Immature natural killer cell (primary cell): ENCODE measurements around the gene UBE2D1. TPM values are rescaled to one million over a fixed set of nuclear protein-coding genes. Genes with fewer than 3 reads are reported as not detected.

Experiments used
- DNase-seq, 3 donors: peaks; one replicate each; pipeline ENCODE4 v3.0.0; 2022; ENCODE audit warnings: mixed read lengths in 1 of 3
- H3K27ac Mint-ChIP-seq, 6 donors: one replicate each; pipeline ENCODE4 v1.8.0; 2020; ENCODE audit warnings: mixed read lengths in 6 of 6, mild to moderate bottlenecking in 5 of 6, inconsistent platforms in 4 of 6, moderate library complexity in 3 of 6
- H3K27me3 Mint-ChIP-seq, 3 donors: one replicate each; pipeline ENCODE4 v1.8.0; 2020 to 2021; ENCODE audit warnings: low read depth in 3 of 3, mild to moderate bottlenecking in 3 of 3, mixed read lengths in 3 of 3, moderate library complexity in 3 of 3, inconsistent platforms in 1 of 3
- H3K36me3 Mint-ChIP-seq, 3 donors: one replicate each; pipeline ENCODE4 v1.8.0; 2020; ENCODE audit warnings: mixed read lengths in 3 of 3, inconsistent platforms in 2 of 3, mild to moderate bottlenecking in 2 of 3
- H3K4me1 Mint-ChIP-seq, 2 donors: one replicate each; pipeline ENCODE4 v1.8.0; 2020; ENCODE audit warnings: inconsistent platforms in 2 of 2, mild to moderate bottlenecking in 2 of 2, mixed read lengths in 2 of 2, moderate library complexity in 1 of 2
- H3K4me3 Mint-ChIP-seq, 5 donors: one replicate each; pipeline ENCODE4 v1.8.0; 2020; ENCODE audit warnings: mild to moderate bottlenecking in 5 of 5, mixed read lengths in 5 of 5, inconsistent platforms in 3 of 5, moderate library complexity in 3 of 5
- H3K9me3 Mint-ChIP-seq, 6 donors: one replicate each; pipeline ENCODE4 v1.8.0; 2020; ENCODE audit warnings: mild to moderate bottlenecking in 6 of 6, mixed read lengths in 6 of 6, inconsistent platforms in 4 of 6, moderate library complexity in 3 of 6
- polyA plus RNA-seq, 3 donors: library from polyadenylated mRNA; unstranded; fragments of 300-500 nt; fragmentation: Illumina TruSeq; gene quantifications; one replicate each; pipeline ENCODE4 v1.2.3, GENCODE V29; 2021

The UBE2D1 gene
- polyA plus RNA-seq, 3 donors from 2014 or later: 11.7 to 23.1 (median 18.4) TPM

GRCh38 chr10:58322072-58322834, 12.6 kb upstream of the UBE2D1 start:
- H3K9me3 Mint-ChIP-seq: no peaks in the 10 kb centered on the region
- H3K4me3 Mint-ChIP-seq: peak overlapping the region in 3 of 5 donors; percentile 6 to 33 (median 30)
- H3K27ac Mint-ChIP-seq: no peak overlapping the region
- H3K4me1 Mint-ChIP-seq: peaks cover 9 to 11% of the 10 kb centered on the region in 2 donors
- peaks cover 0 to 10% (median 5%) of the 10 kb centered on the region in 3 donors for H3K27me3 Mint-ChIP-seq
- H3K36me3 Mint-ChIP-seq: no peaks in the 10 kb centered on the region
- DNase-seq: no peak

GRCh38 chr10:58322835-58323209, 12.0 kb upstream of the UBE2D1 start:
- Mint-ChIP-seq H3K4me1 (peaks cover 9 to 11% of the 10 kb centered on the region in 2 donors), H3K27me3 (peaks cover 0 to 10% (median 5%) of the 10 kb centered on the region in 3 donors), H3K27ac (no peak overlapping the region), H3K36me3 (no peaks in the 10 kb centered on the region), H3K4me3 (peak overlapping the region in 1 of 5 donors; percentile 33), H3K9me3 (no peaks in the 10 kb centered on the region)
- no peak for DNase-seq

- Mint-ChIP-seq H3K27me3 (peaks cover 0 to 13% (median 8%) of the 10 kb centered on the region in 3 donors), H3K27ac (no peak overlapping the region), H3K36me3 (no peaks in the 10 kb centered on the region), H3K9me3 (peaks cover 0 to 1% (median 0%) of the 10 kb centered on the region in 6 donors), H3K4me3 (no peak overlapping the region), H3K4me1 (peaks cover 9 to 11% of the 10 kb centered on the region in 2 donors)
- DNase-seq: no peak
Observed at GRCh38 chr10:58326967-58327381, 7.8 kb upstream of the UBE2D1 start.

- peaks cover 0 to 13% (median 8%) of the 10 kb centered on the region in 3 donors for H3K27me3 Mint-ChIP-seq
- H3K9me3 Mint-ChIP-seq: peaks cover 0 to 1% (median 0%) of the 10 kb centered on the region in 6 donors
- H3K36me3 Mint-ChIP-seq: no peaks in the 10 kb centered on the region
- H3K4me1 Mint-ChIP-seq: no peaks in the 10 kb centered on the region
- no peak for DNase-seq
- no peak overlapping the region for H3K27ac Mint-ChIP-seq
- H3K4me3 Mint-ChIP-seq: no peak overlapping the region
Observed at GRCh38 chr10:58328233-58328632, 6.6 kb upstream of the UBE2D1 start.

- Mint-ChIP-seq H3K4me1 (peaks cover 7 to 9% of the 10 kb centered on the region in 2 donors), H3K9me3 (peaks cover 0 to 1% (median 0%) of the 10 kb centered on the region in 6 donors), H3K4me3 (no peak overlapping the region), H3K27ac (no peak overlapping the region), H3K27me3 (peaks cover 1 to 14% (median 8%) of the 10 kb centered on the region in 3 donors), H3K36me3 (no peaks in the 10 kb centered on the region)
- no peak for DNase-seq
Observed at GRCh38 chr10:58330431-58330830, 4.4 kb upstream of the UBE2D1 start.

- peaks cover 0 to 1% (median 0%) of the 10 kb centered on the region in 6 donors for H3K9me3 Mint-ChIP-seq
- H3K27ac Mint-ChIP-seq: no peak overlapping the region
- DNase-seq: no peak
- peaks cover 18 to 21% of the 10 kb centered on the region in 2 donors for H3K4me1 Mint-ChIP-seq
- peaks cover 1 to 7% (median 5%) of the 10 kb centered on the region in 3 donors for H3K27me3 Mint-ChIP-seq
- H3K4me3 Mint-ChIP-seq: no peak overlapping the region
- H3K36me3 Mint-ChIP-seq: no peaks in the 10 kb centered on the region
Observed at GRCh38 chr10:58331646-58332045, 3.2 kb upstream of the UBE2D1 start.

GRCh38 chr10:58335306-58336005, 650 bp downstream of the UBE2D1 start:
- Mint-ChIP-seq H3K4me3 (peak overlapping the region; percentile 91 to 96 (median 93)), H3K36me3 (no peaks in the 10 kb centered on the region), H3K9me3 (no peaks in the 10 kb centered on the region), H3K27me3 (peaks cover 0 to 7% (median 1%) of the 10 kb centered on the region in 3 donors), H3K27ac (peak overlapping the region; percentile 56 to 88 (median 77)), H3K4me1 (peaks cover 25 to 41% of the 10 kb centered on the region in 2 donors)
- peak in 1 of 3 donors; percentile 18 for DNase-seq

GRCh38 chr10:58336242-58336641, 1.4 kb downstream of the UBE2D1 start:
- Mint-ChIP-seq H3K4me1 (peaks cover 29 to 49% of the 10 kb centered on the region in 2 donors), H3K4me3 (peak overlapping the region; percentile 91 to 96 (median 93)), H3K9me3 (no peaks in the 10 kb centered on the region), H3K27me3 (peaks cover 0 to 7% (median 1%) of the 10 kb centered on the region in 3 donors), H3K27ac (peak overlapping the region in 4 of 6 donors; percentile 56 to 88 (median 77)), H3K36me3 (no peaks in the 10 kb centered on the region)
- no peak for DNase-seq

- H3K4me1 Mint-ChIP-seq: peaks cover 19 to 44% of the 10 kb centered on the region in 2 donors
- H3K27me3 Mint-ChIP-seq: no peaks in the 10 kb centered on the region
- no peak overlapping the region for H3K27ac Mint-ChIP-seq
- H3K36me3 Mint-ChIP-seq: no peaks in the 10 kb centered on the region
- DNase-seq: no peak
- H3K4me3 Mint-ChIP-seq: no peak overlapping the region
- no peaks in the 10 kb centered on the region for H3K9me3 Mint-ChIP-seq
Observed at GRCh38 chr10:58341422-58341821, 6.6 kb downstream of the UBE2D1 start.

GRCh38 chr10:58341947-58342346, 7.1 kb downstream of the UBE2D1 start:
- DNase-seq: no peak
- Mint-ChIP-seq H3K4me1 (peaks cover 16 to 43% of the 10 kb centered on the region in 2 donors), H3K27ac (no peak overlapping the region), H3K27me3 (no peaks in the 10 kb centered on the region), H3K36me3 (no peaks in the 10 kb centered on the region), H3K4me3 (no peak overlapping the region), H3K9me3 (no peaks in the 10 kb centered on the region)

GRCh38 chr10:58347967-58348366, 13.2 kb downstream of the UBE2D1 start:
- Mint-ChIP-seq H3K27ac (no peak overlapping the region), H3K9me3 (no peaks in the 10 kb centered on the region), H3K27me3 (peaks cover 0 to 2% (median 0%) of the 10 kb centered on the region in 3 donors), H3K36me3 (no peaks in the 10 kb centered on the region), H3K4me1 (peaks cover 16 to 17% of the 10 kb centered on the region in 2 donors), H3K4me3 (no peak overlapping the region)
- no peak for DNase-seq

- Mint-ChIP-seq H3K4me3 (no peak overlapping the region), H3K27ac (no peak overlapping the region), H3K4me1 (peaks cover 19 to 21% of the 10 kb centered on the region in 2 donors), H3K27me3 (peaks cover 0 to 2% (median 0%) of the 10 kb centered on the region in 3 donors), H3K9me3 (no peaks in the 10 kb centered on the region), H3K36me3 (no peaks in the 10 kb centered on the region)
- no peak for DNase-seq
Observed at GRCh38 chr10:58348571-58349033, 13.8 kb downstream of the UBE2D1 start.

- H3K4me1 Mint-ChIP-seq: peaks cover 19 to 27% of the 10 kb centered on the region in 2 donors
- no peak for DNase-seq
- H3K4me3 Mint-ChIP-seq: no peak overlapping the region
- no peak overlapping the region for H3K27ac Mint-ChIP-seq
- no peaks in the 10 kb centered on the region for H3K36me3 Mint-ChIP-seq
- no peaks in the 10 kb centered on the region for H3K9me3 Mint-ChIP-seq
- peaks cover 0 to 2% (median 0%) of the 10 kb centered on the region in 3 donors for H3K27me3 Mint-ChIP-seq
Observed at GRCh38 chr10:58350023-58350422, 15.2 kb downstream of the UBE2D1 start.
